ENCODE results near the gene CALHM6.

GRCh38 chr6:116465246-116465645 is 4.1 kb downstream of the CALHM6 start:
- TF ChIP-seq MYC (IDR thresholded peaks at IDR 0.05; ENCODE audit: low read depth, low read length) (no peak), CTCF (IDR thresholded peaks at IDR 0.05; ENCODE audit: low read depth, low read length) (no peak)

Data from NB4 (cell line).